ENCODE results near the gene SH3PXD2B. TPM values are rescaled to one million over a fixed set of nuclear protein-coding genes. Genes with fewer than 3 reads are reported as not detected.

Gene SH3PXD2B
- total RNA-seq, 2 experiments from 2014 or later = 0.60 to 0.95 TPM

GRCh38 chr5:172325452-172325851 lies 128.9 kb downstream of the SH3PXD2B start:
- TF ChIP-seq CTCF (IDR thresholded peaks at IDR 0.05) = no peak
- Mint-ChIP-seq H3K4me3 (no peak overlapping the region), H3K27ac (no peak overlapping the region), H3K27me3 (no peaks in the 10 kb centered on the region), H3K9me3 (no peaks in the 10 kb centered on the region), H3K4me1 (ENCODE audit: low read depth) (no peaks in the 10 kb centered on the region), H3K36me3 (ENCODE audit: low read depth) (no peaks in the 10 kb centered on the region)
- POLR2A ChIA-PET = no interaction called here
- Histone ChIP-seq H3K27ac (ENCODE audit: low read depth in 1 of 2, low read length in 2 of 2) (no peak overlapping the region), H3K9me3 (ENCODE audit: control insufficient read depth in 1 of 2, insufficient read depth in 1 of 2, low read length in 2 of 2) (no peaks in the 10 kb centered on the region), H3K4me1 (ENCODE audit: insufficient read depth, low read length) (no peaks in the 10 kb centered on the region), H3K4me3 (ENCODE audit: low read length) (no peak overlapping the region), H3K36me3 (ENCODE audit: insufficient read depth, low read length) (no peaks in the 10 kb centered on the region), H3K27me3 (ENCODE audit: control insufficient read depth in 1 of 2, insufficient read depth in 2 of 2, low read length in 2 of 2) (no peaks in the 10 kb centered on the region)
- no peak for DNase-seq
- CTCF ChIA-PET = no interaction called here
- ATAC-seq (ENCODE audit: poor library complexity) = no peak
- intact Hi-C loops (cut with DNase I, micrococcal nuclease) = no loop called here

GRCh38 chr5:172322028-172322965 lies 132.0 kb downstream of the SH3PXD2B start:
- H3K27me3 Mint-ChIP-seq = no peaks in the 10 kb centered on the region
- H3K4me3 ChIP-seq (ENCODE audit: low read length) = no peak overlapping the region
- no peaks in the 10 kb centered on the region for H3K4me1 ChIP-seq (ENCODE audit: insufficient read depth, low read length)
- POLR2A ChIA-PET = no interaction called here
- DNase-seq (no peak), ATAC-seq (ENCODE audit: poor library complexity) (no peak)
- TF ChIP-seq CTCF (IDR thresholded peaks at IDR 0.05) = no peak
- H3K9me3 ChIP-seq (ENCODE audit: control insufficient read depth in 1 of 2, insufficient read depth in 1 of 2, low read length in 2 of 2) = no peaks in the 10 kb centered on the region
- no peaks in the 10 kb centered on the region for H3K4me1 Mint-ChIP-seq (ENCODE audit: low read depth)
- no peaks in the 10 kb centered on the region for H3K9me3 Mint-ChIP-seq
- no peaks in the 10 kb centered on the region for H3K36me3 ChIP-seq (ENCODE audit: insufficient read depth, low read length)
- no peak overlapping the region for H3K27ac Mint-ChIP-seq
- no peaks in the 10 kb centered on the region for H3K36me3 Mint-ChIP-seq (ENCODE audit: low read depth)
- CTCF ChIA-PET = no interaction called here
- intact Hi-C loops (cut with DNase I, micrococcal nuclease) = no loop called here
- H3K27ac ChIP-seq (ENCODE audit: low read depth in 1 of 2, low read length in 2 of 2) = no peak overlapping the region
- no peak overlapping the region for H3K4me3 Mint-ChIP-seq
- H3K27me3 ChIP-seq (ENCODE audit: control insufficient read depth in 1 of 2, insufficient read depth in 2 of 2, low read length in 2 of 2) = no peaks in the 10 kb centered on the region

- no peak for TF ChIP-seq CTCF (IDR thresholded peaks at IDR 0.05)
- intact Hi-C loops (cut with DNase I, micrococcal nuclease) = no loop called here
- H3K4me1 Mint-ChIP-seq (ENCODE audit: low read depth) = no peaks in the 10 kb centered on the region
- H3K36me3 Mint-ChIP-seq (ENCODE audit: low read depth) = no peaks in the 10 kb centered on the region
- no peak overlapping the region for H3K4me3 ChIP-seq (ENCODE audit: low read length)
- no peaks in the 10 kb centered on the region for H3K27me3 Mint-ChIP-seq
- ChIA-PET POLR2A (no interaction called here), CTCF (no interaction called here)
- no peak overlapping the region for H3K27ac Mint-ChIP-seq
- H3K4me3 Mint-ChIP-seq = no peak overlapping the region
- H3K9me3 ChIP-seq (ENCODE audit: control insufficient read depth in 1 of 2, insufficient read depth in 1 of 2, low read length in 2 of 2) = no peaks in the 10 kb centered on the region
- no peaks in the 10 kb centered on the region for H3K4me1 ChIP-seq (ENCODE audit: insufficient read depth, low read length)
- no peak overlapping the region for H3K27ac ChIP-seq (ENCODE audit: low read depth in 1 of 2, low read length in 2 of 2)
- DNase-seq (no peak), ATAC-seq (ENCODE audit: poor library complexity) (no peak)
- no peaks in the 10 kb centered on the region for H3K27me3 ChIP-seq (ENCODE audit: control insufficient read depth in 1 of 2, insufficient read depth in 2 of 2, low read length in 2 of 2)
- H3K9me3 Mint-ChIP-seq = no peaks in the 10 kb centered on the region
- H3K36me3 ChIP-seq (ENCODE audit: insufficient read depth, low read length) = no peaks in the 10 kb centered on the region
Measured at GRCh38 chr5:172321593-172321992, 132.7 kb downstream of the SH3PXD2B start.

Measured in CD4-positive, alpha-beta T cell (primary cell).